HG02884 (cell line): ENCODE measurements around the gene CPSF3.
"Not testable (repeated sequence)": the region's sequence is repeated elsewhere in the genome, so short reads cannot be mapped to it uniquely, and the experiment has no call there.

Experiments used
- ATAC-seq: cut with Tn5 transposase; IDR thresholded peaks from one replicate; pipeline ENCODE4 v1.9.1; 2021; ENCODE audit warnings: mild to moderate bottlenecking, moderate library complexity; ENCODE audit not compliant: unreplicated experiment

CPSF3 gene

GRCh38 chr2:9497017-9497416 lies 73.6 kb downstream of the CPSF3 start:
- no peak for ATAC-seq

GRCh38 chr2:9498210-9498609 lies 74.8 kb downstream of the CPSF3 start:
- ATAC-seq: no peak

- ATAC-seq: no peak
Observed at GRCh38 chr2:9508931-9509330, 85.5 kb downstream of the CPSF3 start.

- not testable (repeated sequence) for ATAC-seq
Observed at GRCh38 chr2:9513946-9514345, 90.5 kb downstream of the CPSF3 start.

GRCh38 chr2:9517118-9517782 lies 93.8 kb downstream of the CPSF3 start:
- no peak for ATAC-seq

GRCh38 chr2:9518163-9518562 lies 94.7 kb downstream of the CPSF3 start:
- ATAC-seq: no peak

- ATAC-seq: no peak
Observed at GRCh38 chr2:9518780-9519179, 95.3 kb downstream of the CPSF3 start.

- ATAC-seq: no peak
Observed at GRCh38 chr2:9519250-9519649, 95.8 kb downstream of the CPSF3 start.
